GM19025 (cell line): ENCODE measurements around the gene MSH5.

Experiments
- ATAC-seq: cut with Tn5 transposase; IDR thresholded peaks from one replicate; pipeline ENCODE4 v1.9.1; 2021; ENCODE audit warnings: mild to moderate bottlenecking, low read depth, moderate library complexity; ENCODE audit not compliant: unreplicated experiment

MSH5 gene

DNA sequence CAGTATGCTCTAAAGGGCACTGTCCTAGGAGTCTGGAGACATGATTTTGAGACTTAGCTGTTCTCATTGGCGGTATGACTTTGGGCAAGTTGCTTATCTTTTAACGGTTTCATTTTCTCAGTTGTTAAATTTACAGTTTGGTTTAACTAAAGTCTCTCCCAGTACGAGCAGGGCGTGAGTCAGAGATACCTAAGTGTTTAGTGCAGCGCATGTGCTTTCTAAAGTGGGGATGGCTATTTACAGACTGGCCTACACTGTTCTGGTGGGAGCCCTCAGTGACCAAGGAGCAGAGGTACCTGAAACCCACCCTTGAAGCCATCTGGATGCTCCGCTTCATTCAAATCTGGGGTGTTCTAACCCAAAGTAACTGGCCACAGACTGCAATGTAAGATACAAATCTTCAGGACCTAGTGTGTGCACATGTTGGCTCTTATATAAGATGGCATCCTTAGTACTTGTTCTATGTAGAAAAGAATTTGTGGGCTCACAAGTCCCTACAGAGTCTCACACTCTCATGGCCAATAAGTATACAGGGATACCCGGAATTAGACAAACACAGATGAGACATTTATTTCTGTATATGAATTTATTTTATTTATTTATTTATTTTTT is 10.7 kb downstream of the MSH5 start:
- no peak for ATAC-seq

DNA sequence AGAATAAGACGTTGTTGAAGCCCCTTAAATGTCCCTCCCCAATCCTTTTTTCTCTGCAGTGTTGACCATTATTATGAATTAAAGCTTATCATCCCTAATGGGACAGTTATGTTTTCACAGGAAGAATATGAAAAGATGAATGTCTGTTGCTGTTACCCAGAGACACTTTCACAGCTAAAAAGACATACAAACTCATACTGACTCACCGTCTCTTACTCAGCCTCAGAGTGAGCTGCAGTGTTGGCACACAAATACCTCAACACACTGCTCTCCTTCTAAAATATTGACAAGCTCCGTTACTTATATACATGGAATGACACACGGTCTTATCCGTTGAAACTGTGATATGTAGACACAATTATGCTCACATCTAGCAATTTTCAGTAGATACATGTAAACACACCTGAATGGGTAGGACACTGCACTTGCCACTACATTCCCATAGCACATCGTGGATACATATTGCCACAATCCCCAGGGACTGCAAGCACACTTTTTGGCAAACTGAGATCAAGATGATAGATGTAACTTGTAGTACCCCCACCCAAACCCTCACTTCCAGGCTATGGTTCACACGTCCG is 13.0 kb downstream of the MSH5 start:
- no peak for ATAC-seq

DNA sequence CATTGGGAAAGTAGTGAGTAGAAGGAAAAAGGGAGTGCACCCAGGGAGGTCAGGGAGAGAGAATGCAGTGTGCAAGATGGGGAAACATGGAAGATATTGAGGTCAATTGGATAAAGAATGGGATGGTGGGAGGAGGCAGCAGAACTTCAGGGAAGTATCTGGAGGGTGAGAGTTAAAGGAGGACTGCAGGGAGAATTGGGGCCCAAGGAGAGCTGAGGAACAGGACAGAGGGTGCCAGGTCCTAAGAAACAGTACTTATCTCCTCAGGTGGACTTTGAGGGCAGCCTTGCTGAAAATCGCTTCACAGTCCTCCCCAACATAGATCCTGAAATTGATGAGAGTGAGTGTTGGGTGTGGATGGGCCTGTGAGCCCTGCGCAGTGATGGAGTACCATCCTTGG is 18.5 kb downstream of the MSH5 start:
- ATAC-seq = no peak

DNA sequence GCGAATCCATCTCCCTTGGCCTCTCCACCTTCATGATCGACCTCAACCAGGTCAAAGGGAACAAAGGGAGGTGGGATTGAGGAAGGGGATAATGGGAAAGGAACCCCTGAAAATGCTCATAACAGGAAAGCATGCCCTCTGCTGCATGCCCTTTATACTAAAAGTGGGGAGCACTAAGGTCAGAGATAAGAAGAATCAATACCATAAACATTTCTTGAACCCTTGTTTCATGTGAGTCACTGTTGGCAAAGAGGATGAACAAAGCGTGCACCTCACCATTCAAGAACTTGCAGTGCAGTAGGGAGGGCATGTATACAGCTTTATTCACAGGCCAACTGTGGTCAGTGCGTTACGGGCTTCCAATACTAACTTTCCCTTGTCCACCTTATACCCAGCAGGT is 21.0 kb downstream of the MSH5 start:
- no peak for ATAC-seq

DNA sequence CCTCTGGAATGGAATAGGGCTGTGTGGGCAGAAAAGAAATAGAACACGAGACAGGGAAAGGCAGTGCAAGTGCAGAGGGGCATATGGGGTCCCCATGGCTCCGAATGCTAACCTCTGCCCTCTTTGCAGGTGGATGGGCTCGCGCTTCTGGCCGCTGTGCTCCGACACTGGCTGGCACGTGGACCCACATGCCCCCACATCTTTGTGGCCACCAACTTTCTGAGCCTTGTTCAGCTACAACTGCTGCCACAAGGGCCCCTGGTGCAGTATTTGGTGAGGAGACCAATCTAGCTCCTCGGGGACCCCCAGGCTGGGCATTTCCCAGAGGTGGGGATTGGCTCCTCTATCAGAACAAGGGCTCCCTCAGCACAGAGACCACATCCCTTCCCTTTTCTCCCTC is 21.5 kb downstream of the MSH5 start:
- no peak for ATAC-seq

DNA sequence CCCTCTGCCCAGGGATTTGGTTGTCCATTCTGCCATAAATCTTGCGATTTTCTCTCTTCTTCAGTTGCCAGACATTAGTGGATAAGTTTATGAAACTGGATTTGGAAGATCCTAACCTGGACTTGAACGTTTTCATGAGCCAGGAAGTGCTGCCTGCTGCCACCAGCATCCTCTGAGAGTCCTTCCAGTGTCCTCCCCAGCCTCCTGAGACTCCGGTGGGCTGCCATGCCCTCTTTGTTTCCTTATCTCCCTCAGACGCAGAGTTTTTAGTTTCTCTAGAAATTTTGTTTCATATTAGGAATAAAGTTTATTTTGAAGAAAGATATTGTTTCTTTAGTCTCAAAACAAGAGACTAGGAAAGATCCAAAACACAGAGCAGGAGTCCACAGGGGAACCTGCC is 22.6 kb downstream of the MSH5 start, which contains the start of gene SAPCD1:
Gene SAPCD1, plus strand, starts transcription at position 301 of the 400 bp plus-strand sequence. CDS start 399 bp downstream, outside the sequence.
- ATAC-seq = no peak

DNA sequence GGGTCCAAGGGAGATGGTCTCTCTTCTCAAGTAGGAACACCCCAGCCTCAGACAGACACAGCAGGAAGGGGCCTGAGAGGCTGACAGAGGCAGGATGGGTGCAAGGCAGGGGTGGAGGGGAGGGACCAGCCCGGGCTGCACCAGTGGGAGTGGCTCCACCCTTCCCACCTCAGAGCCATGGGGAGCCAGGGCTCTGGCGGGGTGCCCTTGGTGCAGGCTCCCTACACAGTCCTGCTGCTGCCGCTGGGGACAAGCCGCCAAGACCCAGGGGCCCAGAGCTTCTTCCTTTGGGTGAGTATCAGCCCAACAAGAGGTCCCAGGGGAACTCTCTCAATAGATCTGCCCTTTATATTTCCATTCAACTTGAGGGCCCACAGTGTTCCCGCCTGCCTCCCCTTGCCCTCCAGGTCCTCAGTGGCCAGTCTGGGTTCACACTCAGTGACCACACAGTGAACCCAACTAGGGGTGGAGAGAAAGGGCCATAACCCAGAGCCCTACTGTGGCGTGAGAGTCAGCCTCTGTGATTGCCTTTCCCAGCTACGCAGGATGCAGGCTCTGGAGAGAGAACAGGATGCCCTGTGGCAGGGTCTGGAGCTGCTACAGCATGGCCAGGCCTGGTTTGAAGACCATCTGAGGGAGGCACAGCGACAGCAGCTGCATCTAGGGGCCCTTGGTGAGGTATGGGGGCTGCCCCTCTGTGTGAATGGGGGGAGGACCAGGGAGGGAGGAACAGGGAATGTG is 23.2 kb downstream of the MSH5 start:
- ATAC-seq = no peak

DNA sequence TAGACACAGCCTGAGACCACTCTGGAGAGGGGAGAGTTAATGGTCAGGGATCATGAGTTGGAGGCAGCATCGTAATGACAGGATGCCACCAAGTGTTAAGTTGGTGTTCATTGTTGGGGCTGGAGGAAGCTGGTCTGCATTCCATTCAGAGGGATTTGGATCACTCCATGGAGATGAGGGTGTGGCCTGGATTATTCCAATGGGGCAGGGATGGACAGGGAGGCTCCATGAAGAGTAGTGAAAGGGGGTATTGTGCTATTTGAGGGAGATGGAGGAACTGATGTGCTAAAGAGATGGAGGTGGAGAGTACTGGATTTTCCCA is 23.8 kb downstream of the MSH5 start:
- ATAC-seq = no peak

DNA sequence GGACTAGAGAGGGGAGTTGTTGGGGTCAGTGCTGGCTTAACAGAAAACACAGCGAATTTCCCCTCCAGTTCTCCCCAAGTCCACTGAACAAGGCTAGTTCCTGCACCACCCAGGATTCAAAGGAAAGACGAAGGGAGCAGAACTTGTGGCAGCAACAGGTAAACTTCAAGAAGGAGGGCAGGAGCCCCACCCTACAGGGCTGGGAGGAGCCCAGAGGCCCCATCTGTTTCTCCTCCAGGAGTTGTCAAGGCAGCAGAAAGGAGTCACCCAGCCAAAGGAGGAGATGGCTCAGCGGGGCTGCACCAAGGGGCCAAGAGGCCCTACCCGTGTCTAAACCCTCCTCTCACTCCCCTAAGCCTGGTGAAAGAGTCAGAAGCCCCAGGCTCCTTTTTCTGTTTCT is 24.4 kb downstream of the MSH5 start:
- no peak for ATAC-seq

DNA sequence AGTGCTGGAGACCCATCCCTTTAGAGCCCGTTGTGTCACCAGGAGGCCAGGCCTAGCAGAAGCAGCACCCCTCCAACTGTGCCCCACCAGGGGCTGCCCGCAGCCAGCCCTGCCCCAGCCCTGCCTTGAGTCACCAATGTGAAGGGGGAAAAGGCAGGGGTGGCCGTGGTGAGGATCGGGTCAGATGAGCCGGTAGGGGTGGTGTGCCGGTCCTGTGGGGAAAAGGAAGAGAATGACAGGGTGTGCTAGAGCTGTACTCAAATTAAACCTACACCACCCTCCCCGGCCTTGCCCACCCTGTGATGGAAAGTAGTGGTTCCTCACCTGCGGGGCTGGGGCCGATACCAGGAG is 25.7 kb downstream of the MSH5 start:
- no peak for ATAC-seq

DNA sequence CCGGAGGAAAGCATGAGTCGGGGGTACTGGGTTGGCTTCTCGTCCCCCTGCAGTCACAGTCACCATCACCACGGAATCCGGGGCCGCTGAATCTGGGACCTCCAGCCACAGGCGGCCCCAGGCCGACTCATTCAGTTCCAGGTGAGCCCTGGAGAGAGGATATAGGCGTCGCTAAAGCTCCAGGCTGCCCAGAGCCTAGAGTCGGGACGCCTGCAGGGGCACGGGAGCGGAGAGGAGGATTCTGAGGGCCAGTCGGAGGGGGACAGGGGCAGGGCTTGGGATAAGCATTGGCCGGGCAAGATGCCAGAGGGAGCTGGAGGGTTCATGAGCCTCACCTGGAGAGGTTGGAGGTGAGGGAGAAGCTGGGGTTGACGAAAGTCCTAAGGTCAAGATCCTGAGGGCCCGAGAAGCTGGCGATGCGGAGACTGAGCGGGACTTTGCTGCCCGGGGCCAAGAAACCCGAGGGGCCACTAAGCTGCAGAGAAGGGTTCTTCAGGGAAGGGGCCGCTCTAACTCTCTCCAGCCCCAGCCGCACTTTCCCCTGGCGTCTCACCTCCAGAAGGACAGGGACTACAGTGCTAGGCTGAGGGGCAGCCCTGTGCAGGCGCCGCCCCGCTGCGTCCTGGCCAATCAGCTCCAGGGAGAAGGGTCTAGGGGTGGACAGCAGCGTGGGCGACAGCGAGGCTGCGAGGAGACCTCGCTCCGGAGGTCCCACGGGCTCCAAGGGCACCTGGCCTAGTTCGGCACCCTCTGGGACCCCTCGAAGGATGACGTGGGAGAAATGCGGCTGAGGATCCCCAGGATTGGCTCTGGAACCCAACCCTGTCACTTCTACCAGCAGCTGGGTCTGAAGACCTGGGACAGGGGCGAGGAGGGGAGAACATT is 26.3 kb downstream of the MSH5 start:
- ATAC-seq = no peak

DNA sequence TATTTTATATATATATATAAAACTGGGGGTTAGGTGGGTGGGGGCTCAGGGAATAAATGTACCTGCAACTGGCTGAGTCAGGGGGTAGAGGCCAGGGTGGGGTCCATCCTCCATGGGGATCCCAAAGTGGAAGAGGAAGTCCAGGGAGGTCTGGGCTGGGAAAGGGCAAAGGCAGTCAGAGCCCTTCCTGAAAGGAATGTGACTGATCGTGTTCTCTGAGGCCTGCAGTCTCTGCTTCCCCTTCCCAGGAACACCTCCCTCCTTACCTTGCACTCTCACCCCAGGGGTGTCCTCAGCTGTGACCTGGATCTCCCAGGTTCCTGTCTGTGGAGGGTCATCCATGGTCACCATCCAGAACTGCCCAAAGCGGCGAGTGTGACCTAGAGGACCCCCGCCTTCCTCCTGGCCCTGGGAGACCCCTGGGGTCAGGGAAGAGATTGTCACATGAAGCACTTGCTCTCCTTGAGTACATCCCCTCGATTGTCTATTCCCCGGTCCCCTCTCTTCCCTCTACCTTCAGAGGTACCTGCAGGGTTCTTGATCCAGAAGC is 27.4 kb downstream of the MSH5 start:
- ATAC-seq = no peak

DNA sequence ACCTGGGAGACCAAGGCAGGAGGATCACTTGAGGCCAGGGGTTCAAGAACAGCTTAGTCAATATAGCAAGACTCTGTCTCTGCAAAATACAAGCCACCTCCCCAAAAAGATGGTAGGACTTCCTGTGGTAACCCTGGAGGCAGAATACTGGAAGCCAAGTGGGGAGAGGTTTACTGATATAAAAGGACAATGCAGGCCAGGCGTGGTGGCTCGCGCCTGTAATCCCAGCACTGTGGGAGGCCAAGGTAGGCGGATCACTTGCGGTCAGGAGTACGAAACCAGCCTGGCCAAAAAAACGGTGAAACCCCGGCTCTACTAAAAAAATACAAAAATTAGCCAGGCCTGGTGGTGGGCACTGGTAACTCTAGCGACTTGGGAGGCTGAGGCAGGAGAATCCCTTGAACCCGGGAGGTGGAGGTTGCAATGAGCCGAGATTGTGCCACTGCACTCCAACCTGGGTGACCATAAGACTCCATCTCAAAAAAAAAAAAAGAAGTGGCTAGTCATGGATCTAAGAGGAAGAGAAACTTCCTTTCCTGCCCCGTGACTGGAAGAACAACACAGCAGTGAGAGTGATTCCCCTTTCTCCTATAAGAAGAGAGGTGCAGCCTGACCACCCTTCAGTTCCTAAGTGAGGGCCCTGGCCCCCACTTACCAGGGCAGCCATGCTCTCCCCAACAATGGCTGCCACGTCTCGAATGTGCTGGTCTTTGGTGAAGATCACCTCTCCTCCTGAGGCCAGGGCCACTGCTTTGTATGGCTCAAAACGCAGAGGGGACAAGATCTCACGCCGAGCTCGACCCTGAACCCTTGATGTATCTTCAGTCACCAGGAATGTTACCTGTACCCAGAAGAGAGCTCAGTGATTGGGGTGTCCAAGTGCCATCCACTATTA is 28.8 kb downstream of the MSH5 start:
- no peak for ATAC-seq

DNA sequence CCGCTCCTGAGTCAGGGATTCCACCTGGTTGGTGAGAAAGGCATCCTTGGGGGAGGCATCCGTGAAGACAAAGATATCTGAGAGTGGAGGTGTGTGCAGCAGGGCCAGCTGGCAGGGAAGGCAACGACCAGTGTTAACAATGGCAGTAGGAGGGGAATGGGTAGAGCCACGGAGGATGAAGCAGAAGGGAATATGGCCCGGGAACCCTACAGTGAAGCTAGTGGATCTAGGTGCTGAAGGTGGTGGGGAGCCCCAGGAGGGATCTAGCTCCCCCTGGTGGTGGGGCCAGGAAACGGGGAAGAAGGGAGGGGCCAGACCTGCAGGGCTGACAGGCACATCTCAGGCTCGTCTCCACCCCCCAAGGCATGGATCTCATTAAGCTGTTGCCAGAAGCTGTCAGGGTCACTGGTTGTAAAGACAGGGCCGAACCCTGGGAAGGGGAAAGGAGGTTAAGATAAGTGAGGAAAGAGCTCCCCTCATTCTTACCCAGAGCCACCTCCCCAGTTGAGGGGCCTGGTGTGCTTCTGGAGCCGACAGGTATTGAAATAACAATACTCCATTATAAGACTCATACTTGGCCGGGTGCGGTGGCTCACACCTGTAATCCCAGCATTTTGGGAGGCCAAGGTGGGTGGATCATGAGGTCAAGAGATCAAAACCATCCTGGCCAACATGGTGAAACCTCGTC is 30.0 kb downstream of the MSH5 start:
- ATAC-seq = no peak

DNA sequence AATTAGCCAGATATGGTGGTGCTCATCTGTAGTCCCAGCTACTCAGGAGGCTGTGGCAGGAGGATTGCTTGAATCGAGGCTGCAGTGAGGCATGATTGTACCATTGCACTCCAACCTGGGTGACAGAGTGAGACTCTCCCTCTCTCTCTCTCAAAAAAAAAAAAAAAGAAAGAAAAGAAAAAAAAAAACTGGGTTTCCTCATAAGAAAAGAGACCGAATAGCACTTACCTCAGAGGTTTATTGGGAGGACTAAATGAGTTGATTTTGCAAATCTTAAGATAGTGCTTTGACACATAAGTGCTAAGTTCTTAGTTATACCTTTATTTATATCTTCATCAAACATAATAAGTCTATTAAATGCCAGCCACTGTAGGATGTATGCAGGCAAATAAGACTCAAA is 31.1 kb downstream of the MSH5 start:
- ATAC-seq = no peak

DNA sequence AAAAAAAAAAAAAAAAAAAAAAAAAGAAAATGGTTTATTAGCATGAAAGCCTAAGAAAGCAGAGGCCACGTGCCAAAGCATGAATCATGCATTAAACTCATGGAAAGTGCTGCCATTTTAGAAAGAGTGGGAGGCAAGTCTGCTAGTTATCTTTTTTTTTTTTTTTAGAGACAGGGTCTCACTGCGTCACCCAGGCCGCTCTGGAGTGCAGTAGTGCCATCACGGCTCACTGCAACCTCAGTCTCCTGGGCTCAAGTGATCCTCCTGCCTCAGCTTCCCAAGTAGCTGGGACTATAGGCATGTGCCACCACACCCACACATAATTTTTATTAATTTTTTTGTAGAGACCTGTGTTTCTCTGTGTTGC is 32.2 kb downstream of the MSH5 start:
- ATAC-seq = no peak

DNA sequence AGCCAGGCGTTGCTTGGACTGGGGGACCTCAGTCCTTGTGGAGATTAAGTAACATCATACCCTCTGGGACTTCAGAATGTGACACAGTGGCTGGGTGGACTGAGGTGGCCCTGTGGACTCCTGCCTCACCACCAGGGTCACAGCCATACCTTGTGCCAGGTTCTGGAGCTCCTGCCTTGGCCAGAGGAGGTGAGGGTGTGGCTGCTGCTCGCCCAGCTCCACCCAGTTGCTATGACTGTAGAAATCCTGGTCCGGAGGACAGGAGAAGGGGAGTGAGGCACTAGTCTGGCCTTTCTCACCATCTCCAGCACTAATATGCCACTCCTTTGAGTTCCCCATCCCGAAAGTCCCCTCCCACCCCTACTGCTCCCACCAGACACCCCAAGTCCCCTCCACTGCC is 35.4 kb downstream of the MSH5 start:
- ATAC-seq = no peak

DNA sequence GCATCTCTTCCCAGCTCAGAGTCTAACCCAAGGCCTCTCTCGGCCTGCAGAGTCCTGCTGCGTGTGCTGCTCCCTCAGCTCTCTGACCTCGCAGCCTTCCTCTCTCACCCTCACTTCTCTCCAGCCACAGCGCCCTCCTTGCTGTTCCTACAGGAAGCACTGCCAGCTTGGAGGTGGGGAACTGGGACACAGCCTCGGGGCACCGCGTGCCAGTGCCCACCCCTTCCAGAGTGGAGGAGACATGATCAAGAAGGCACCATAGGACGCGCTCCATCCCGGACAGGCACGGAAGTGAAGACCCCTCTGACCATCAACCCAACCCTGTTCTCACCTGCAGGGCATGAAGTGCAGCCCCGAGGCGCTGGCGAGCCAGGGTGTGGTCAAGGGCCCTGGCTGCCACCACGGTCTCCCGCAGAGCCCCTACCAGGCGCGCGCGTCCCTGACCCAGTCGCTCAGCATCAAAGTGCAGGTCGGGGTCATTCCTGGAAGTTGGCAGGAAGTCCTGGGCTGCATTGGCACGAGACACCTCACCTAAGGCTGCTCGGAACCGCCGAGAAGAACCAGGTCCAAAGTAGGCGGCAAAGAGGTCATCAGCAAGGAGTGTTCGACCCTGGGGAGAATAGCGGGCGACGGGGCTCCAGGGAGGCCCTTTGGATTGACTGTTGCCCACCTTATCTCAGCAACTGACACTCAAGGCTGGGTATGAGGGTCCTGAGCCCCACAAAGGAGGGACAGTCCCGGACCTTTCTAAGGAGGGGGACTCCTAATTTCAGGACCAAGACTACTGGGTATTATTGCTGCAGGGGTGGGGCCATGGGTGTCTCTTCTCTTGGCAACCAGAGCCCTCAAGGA is 36.1 kb downstream of the MSH5 start:
- no peak for ATAC-seq
